ENCODE measurements around the gene PRKAG2.

PRKAG2 gene

GRCh38 chr7:151900986-151901621 lies 24.2 kb upstream of the PRKAG2 start:
- no peak overlapping the region for H2AK5ac ChIP-seq (ENCODE audit: low read length)
- H3K27ac ChIP-seq (ENCODE audit: low read depth, low read length) = no peak overlapping the region
- no peak overlapping the region for H2BK12ac ChIP-seq (ENCODE audit: low read length)
- no peak overlapping the region for H3K18ac ChIP-seq (ENCODE audit: low read length)
- H3K4me2 ChIP-seq (ENCODE audit: low read length) = no peak overlapping the region
- no peak for DNase-seq
- H3K79me1 ChIP-seq (ENCODE audit: low read length) = no peaks in the 10 kb centered on the region
- no peaks in the 10 kb centered on the region for H3K36me3 ChIP-seq (ENCODE audit: control insufficient read depth in 1 of 2, insufficient read depth in 2 of 2, low read length in 2 of 2)
- WGBS (ENCODE audit: extremely low coverage, insufficient coverage, insufficient read length) = no CpG with 5 or more reads among the region's 17 CpGs
- H3K9me3 ChIP-seq (ENCODE audit: insufficient read depth, low read depth, low read length) = no peaks in the 10 kb centered on the region
- H4K91ac ChIP-seq (ENCODE audit: low read depth, low read length) = no peak overlapping the region
- no peak overlapping the region for H2BK120ac ChIP-seq (ENCODE audit: insufficient read depth, low read length, poor library complexity)
- no peak overlapping the region for H3K23ac ChIP-seq (ENCODE audit: low read length)
- no peaks in the 10 kb centered on the region for H3K27me3 ChIP-seq (ENCODE audit: insufficient read depth, low read length)
- no peaks in the 10 kb centered on the region for H3K79me2 ChIP-seq (ENCODE audit: control insufficient read depth, insufficient read depth, low read length, poor library complexity)
- H3K4ac ChIP-seq (ENCODE audit: low read depth, low read length) = no peak overlapping the region
- H2BK5ac ChIP-seq (ENCODE audit: low read depth, low read length, poor library complexity) = no peak overlapping the region
- H3K14ac ChIP-seq (ENCODE audit: low read length) = no peak overlapping the region
- H3K4me1 ChIP-seq (ENCODE audit: control insufficient read depth in 1 of 2, insufficient read depth in 2 of 2, low read length in 2 of 2) = no peaks in the 10 kb centered on the region
- peak overlapping the region; percentile 25 for H3K4me3 ChIP-seq (ENCODE audit: low read depth, low read length)
- no peak overlapping the region for H4K12ac ChIP-seq (ENCODE audit: low read depth, low read length)
- no peak overlapping the region for H2AFZ ChIP-seq (ENCODE audit: insufficient read depth, low read length, poor library complexity)
- no peak overlapping the region for H4K8ac ChIP-seq (ENCODE audit: low read depth, low read length)
- H3K9ac ChIP-seq (ENCODE audit: low read length) = no peak overlapping the region

GRCh38 chr7:151900591-151900985 lies 23.7 kb upstream of the PRKAG2 start:
- Histone ChIP-seq H3K79me2 (ENCODE audit: control insufficient read depth, insufficient read depth, low read length, poor library complexity) (no peaks in the 10 kb centered on the region), H2BK120ac (ENCODE audit: insufficient read depth, low read length, poor library complexity) (no peak overlapping the region), H3K36me3 (ENCODE audit: control insufficient read depth in 1 of 2, insufficient read depth in 2 of 2, low read length in 2 of 2) (no peaks in the 10 kb centered on the region), H3K4me2 (ENCODE audit: low read length) (no peak overlapping the region), H4K8ac (ENCODE audit: low read depth, low read length) (no peak overlapping the region), H2BK12ac (ENCODE audit: low read length) (no peak overlapping the region), H3K9me3 (ENCODE audit: insufficient read depth, low read depth, low read length) (no peaks in the 10 kb centered on the region), H4K91ac (ENCODE audit: low read depth, low read length) (no peak overlapping the region), H2BK5ac (ENCODE audit: low read depth, low read length, poor library complexity) (no peak overlapping the region), H3K4me3 (ENCODE audit: low read depth, low read length) (no peak overlapping the region), H3K79me1 (ENCODE audit: low read length) (no peaks in the 10 kb centered on the region), H3K27me3 (ENCODE audit: insufficient read depth, low read length) (no peaks in the 10 kb centered on the region), H4K12ac (ENCODE audit: low read depth, low read length) (no peak overlapping the region), H3K4ac (ENCODE audit: low read depth, low read length) (no peak overlapping the region), H3K18ac (ENCODE audit: low read length) (no peak overlapping the region), H3K23ac (ENCODE audit: low read length) (no peak overlapping the region), H3K9ac (ENCODE audit: low read length) (no peak overlapping the region), H2AK5ac (ENCODE audit: low read length) (no peak overlapping the region), H3K14ac (ENCODE audit: low read length) (no peak overlapping the region), H3K27ac (ENCODE audit: low read depth, low read length) (no peak overlapping the region), H3K4me1 (ENCODE audit: control insufficient read depth in 1 of 2, insufficient read depth in 2 of 2, low read length in 2 of 2) (no peaks in the 10 kb centered on the region), H2AFZ (ENCODE audit: insufficient read depth, low read length, poor library complexity) (no peak overlapping the region)
- no CpG with 5 or more reads among the region's 5 CpGs for WGBS (ENCODE audit: extremely low coverage, insufficient coverage, insufficient read length)
- DNase-seq = no peak

DNA sequence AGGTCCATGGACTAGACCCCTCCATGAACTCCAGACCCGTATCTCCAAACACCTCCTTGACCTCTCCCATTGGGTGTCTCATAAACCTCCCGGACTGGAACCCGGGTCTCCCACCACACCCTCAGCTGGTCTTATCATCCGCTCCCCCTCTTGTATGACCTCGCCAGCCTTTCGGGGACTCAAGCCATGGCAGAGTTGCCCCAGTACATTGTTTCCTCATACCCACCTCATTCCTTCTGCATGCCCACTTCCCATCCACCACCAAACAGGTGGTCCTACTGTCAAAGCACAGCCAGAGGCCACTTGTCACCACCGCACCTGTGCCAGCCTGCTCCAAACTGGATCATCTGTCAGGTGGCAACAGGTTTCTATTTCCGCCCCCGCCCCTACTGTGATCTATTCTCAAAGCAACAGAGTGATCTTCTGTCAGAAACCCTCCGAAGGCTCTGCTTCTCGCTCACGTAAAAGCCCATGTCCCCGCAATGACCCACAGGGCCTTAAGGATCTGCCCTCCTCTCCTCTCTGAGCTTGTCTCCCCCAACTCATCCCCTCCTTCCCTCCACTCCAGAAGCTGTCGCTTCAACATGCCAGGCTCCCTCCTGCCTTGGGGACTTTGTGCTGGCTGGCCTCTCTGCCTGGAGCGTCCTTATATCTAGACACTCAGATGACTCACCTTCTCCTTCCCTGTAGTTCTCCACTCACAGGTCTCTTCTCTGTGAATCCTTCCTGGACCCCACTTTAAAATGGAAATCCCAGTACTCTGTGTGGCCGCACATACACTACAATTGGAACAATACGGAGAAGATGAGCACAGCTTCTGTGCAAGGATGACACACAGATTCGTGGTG lies 22.8 kb upstream of the PRKAG2 start:
- H4K12ac ChIP-seq (ENCODE audit: low read depth, low read length) = no peak overlapping the region
- H2AK5ac ChIP-seq (ENCODE audit: low read length) = no peak overlapping the region
- no peak overlapping the region for H3K4me3 ChIP-seq (ENCODE audit: low read depth, low read length)
- no peak overlapping the region for H3K9ac ChIP-seq (ENCODE audit: low read length)
- no peaks in the 10 kb centered on the region for H3K79me1 ChIP-seq (ENCODE audit: low read length)
- H4K91ac ChIP-seq (ENCODE audit: low read depth, low read length) = no peak overlapping the region
- no peaks in the 10 kb centered on the region for H3K79me2 ChIP-seq (ENCODE audit: control insufficient read depth, insufficient read depth, low read length, poor library complexity)
- H2BK120ac ChIP-seq (ENCODE audit: insufficient read depth, low read length, poor library complexity) = no peak overlapping the region
- no peak overlapping the region for H3K27ac ChIP-seq (ENCODE audit: low read depth, low read length)
- WGBS (ENCODE audit: extremely low coverage, insufficient coverage, insufficient read length) = no CpG with 5 or more reads among the region's 18 CpGs
- H2BK5ac ChIP-seq (ENCODE audit: low read depth, low read length, poor library complexity) = no peak overlapping the region
- no peak overlapping the region for H3K18ac ChIP-seq (ENCODE audit: low read length)
- no peak for DNase-seq
- no peak overlapping the region for H3K4ac ChIP-seq (ENCODE audit: low read depth, low read length)
- no peaks in the 10 kb centered on the region for H3K27me3 ChIP-seq (ENCODE audit: insufficient read depth, low read length)
- no peak overlapping the region for H4K8ac ChIP-seq (ENCODE audit: low read depth, low read length)
- H3K14ac ChIP-seq (ENCODE audit: low read length) = no peak overlapping the region
- no peaks in the 10 kb centered on the region for H3K4me1 ChIP-seq (ENCODE audit: control insufficient read depth in 1 of 2, insufficient read depth in 2 of 2, low read length in 2 of 2)
- H2BK12ac ChIP-seq (ENCODE audit: low read length) = no peak overlapping the region
- H3K23ac ChIP-seq (ENCODE audit: low read length) = no peak overlapping the region
- no peaks in the 10 kb centered on the region for H3K36me3 ChIP-seq (ENCODE audit: control insufficient read depth in 1 of 2, insufficient read depth in 2 of 2, low read length in 2 of 2)
- H3K9me3 ChIP-seq (ENCODE audit: insufficient read depth, low read depth, low read length) = no peaks in the 10 kb centered on the region
- no peak overlapping the region for H3K4me2 ChIP-seq (ENCODE audit: low read length)
- no peak overlapping the region for H2AFZ ChIP-seq (ENCODE audit: insufficient read depth, low read length, poor library complexity)

- H3K14ac ChIP-seq (ENCODE audit: low read length) = no peak overlapping the region
- no peaks in the 10 kb centered on the region for H3K4me1 ChIP-seq (ENCODE audit: control insufficient read depth in 1 of 2, insufficient read depth in 2 of 2, low read length in 2 of 2)
- WGBS (ENCODE audit: extremely low coverage, insufficient coverage, insufficient read length) = no CpG with 5 or more reads among the region's 18 CpGs
- DNase-seq = no peak
- no peak overlapping the region for H3K18ac ChIP-seq (ENCODE audit: low read length)
- H4K8ac ChIP-seq (ENCODE audit: low read depth, low read length) = no peak overlapping the region
- H3K79me2 ChIP-seq (ENCODE audit: control insufficient read depth, insufficient read depth, low read length, poor library complexity) = no peaks in the 10 kb centered on the region
- no peak overlapping the region for H3K27ac ChIP-seq (ENCODE audit: low read depth, low read length)
- H2BK5ac ChIP-seq (ENCODE audit: low read depth, low read length, poor library complexity) = no peak overlapping the region
- H3K36me3 ChIP-seq (ENCODE audit: control insufficient read depth in 1 of 2, insufficient read depth in 2 of 2, low read length in 2 of 2) = no peaks in the 10 kb centered on the region
- no peaks in the 10 kb centered on the region for H3K27me3 ChIP-seq (ENCODE audit: insufficient read depth, low read length)
- no peak overlapping the region for H2BK12ac ChIP-seq (ENCODE audit: low read length)
- no peak overlapping the region for H3K4ac ChIP-seq (ENCODE audit: low read depth, low read length)
- H2AK5ac ChIP-seq (ENCODE audit: low read length) = no peak overlapping the region
- H3K23ac ChIP-seq (ENCODE audit: low read length) = no peak overlapping the region
- H3K4me3 ChIP-seq (ENCODE audit: low read depth, low read length) = no peak overlapping the region
- H2AFZ ChIP-seq (ENCODE audit: insufficient read depth, low read length, poor library complexity) = no peak overlapping the region
- no peak overlapping the region for H4K91ac ChIP-seq (ENCODE audit: low read depth, low read length)
- H3K9ac ChIP-seq (ENCODE audit: low read length) = no peak overlapping the region
- H3K9me3 ChIP-seq (ENCODE audit: insufficient read depth, low read depth, low read length) = no peaks in the 10 kb centered on the region
- H4K12ac ChIP-seq (ENCODE audit: low read depth, low read length) = no peak overlapping the region
- H3K4me2 ChIP-seq (ENCODE audit: low read length) = no peak overlapping the region
- H2BK120ac ChIP-seq (ENCODE audit: insufficient read depth, low read length, poor library complexity) = no peak overlapping the region
- H3K79me1 ChIP-seq (ENCODE audit: low read length) = no peaks in the 10 kb centered on the region
Measured at GRCh38 chr7:151897951-151898686, 21.2 kb upstream of the PRKAG2 start.

Data from trophoblast cell (in vitro differentiated cells and primary cell).